WTC11 (cell line): Measurements from ENCODE around the gene MAP4K1. TPM values are rescaled to one million over a fixed set of nuclear protein-coding genes. Genes with fewer than 3 reads are reported as not detected.

Source experiments
- ATAC-seq: fragments of 200-7000 bp; cut with Tn5 transposase; 2 replicates; pipeline ENCODE4 v1.10.0; 2021; ENCODE audit warnings: mild to moderate bottlenecking, moderate library complexity
- CTCF ChIA-PET: fragments of 300-600 bp; sonication (Branson Sonifier 250); formaldehyde crosslinking; loops from one replicate; lab custom pipeline; 2021; ENCODE audit warnings: antibody characterized with exemption; lab: Charles Lee
- POLR2A ChIA-PET: fragments of 350-600 bp; sonication (Branson Sonifier 250); formaldehyde crosslinking; loops from one replicate; lab custom pipeline; 2021; ENCODE audit warnings: antibody characterized with exemption; lab: Charles Lee
- DNase-seq: peaks from one replicate; pipeline ENCODE4 v3.0.0; 2021; ENCODE audit warnings: low spot score
- H3K27ac Mint-ChIP-seq: 2 replicates; pipeline ENCODE4 v1.8.0; 2021; ENCODE audit warnings: mixed read lengths
- H3K27me3 Mint-ChIP-seq: 2 replicates; pipeline ENCODE4 v1.8.0; 2021; ENCODE audit warnings: low read depth, mild to moderate bottlenecking, moderate library complexity, mixed read lengths
- H3K36me3 Mint-ChIP-seq: 2 replicates; pipeline ENCODE4 v1.8.0; 2021; ENCODE audit warnings: mixed read lengths
- H3K4me1 Mint-ChIP-seq: 2 replicates; pipeline ENCODE4 v1.8.0; 2022; ENCODE audit warnings: mixed read lengths
- H3K4me3 Mint-ChIP-seq: 2 replicates; pipeline ENCODE4 v1.8.0; 2021; ENCODE audit warnings: mild to moderate bottlenecking, moderate library complexity, mixed read lengths
- H3K9me3 Mint-ChIP-seq: 2 replicates; pipeline ENCODE4 v1.8.0; 2021; ENCODE audit warnings: mixed read lengths
- CDX4 ChIP-seq: fragments of 250-450 bp; sonication (Bioruptor Pico); IDR thresholded peaks from 2 replicates; pipeline ENCODE4 v1.9.0; 2021; ENCODE audit warnings: moderate library complexity, mild to moderate bottlenecking, inconsistent platforms, borderline replicate concordance
- EMX1 ChIP-seq: fragments of 250-450 bp; sonication (Bioruptor Pico); IDR thresholded peaks from 2 replicates; pipeline ENCODE4 v1.8.0; 2021; ENCODE audit warnings: mild to moderate bottlenecking
- HMGA2 ChIP-seq: fragments of 250-450 bp; sonication (Bioruptor Pico); IDR thresholded peaks from 2 replicates; pipeline ENCODE4 v1.4.0; 2021; ENCODE audit warnings: mild to moderate bottlenecking, moderate library complexity
- NR2C2 ChIP-seq: sonication (generic); formaldehyde crosslinking; IDR thresholded peaks from 2 replicates; pipeline ENCODE4 v1.8.0; 2022; ENCODE audit warnings: mild to moderate bottlenecking, missing genetic modification reagents
- NR3C1 ChIP-seq: sonication (generic); formaldehyde crosslinking; conservative IDR thresholded peaks from 2 replicates; pipeline ENCODE4 v1.8.1; 2023; ENCODE audit warnings: low read depth, mild to moderate bottlenecking, missing genetic modification reagents
- SP1 ChIP-seq: sonication (generic); formaldehyde crosslinking; conservative IDR thresholded peaks from 2 replicates; pipeline ENCODE4 v1.8.1; 2022; ENCODE audit warnings: missing genetic modification reagents
- ZMAT4 ChIP-seq: fragments of 250-450 bp; sonication (Bioruptor Pico); IDR thresholded peaks from 2 replicates; pipeline ENCODE4 v1.9.0; 2021; ENCODE audit warnings: mild to moderate bottlenecking
- ZNF121 ChIP-seq: sonication (generic); formaldehyde crosslinking; IDR thresholded peaks from 2 replicates; pipeline ENCODE4 v1.8.0; 2023; ENCODE audit warnings: missing genetic modification reagents
- ZNF317 ChIP-seq: sonication (generic); formaldehyde crosslinking; IDR thresholded peaks from 2 replicates; pipeline ENCODE4 v1.8.1; 2023; ENCODE audit warnings: low read depth, mild to moderate bottlenecking, moderate library complexity, missing genetic modification reagents, borderline replicate concordance
- ZNF416 ChIP-seq: fragments of 250-450 bp; sonication (Bioruptor Pico); IDR thresholded peaks from 2 replicates; pipeline ENCODE4 v1.9.0; 2021; ENCODE audit warnings: mild to moderate bottlenecking, inconsistent platforms
- total RNA-seq: library from RNA; stranded (reverse); gene quantifications from 3 replicates; pipeline ENCODE4 v1.2.3, GENCODE V29; 2021
- TF ChIP-seq, protein P1 (sequence below): sonication (generic); formaldehyde crosslinking; IDR thresholded peaks from 2 replicates; pipeline ENCODE4 v1.8.0; 2022; ENCODE audit warnings: mild to moderate bottlenecking, missing genetic modification reagents
- TF ChIP-seq, protein P2 (sequence below): sonication (generic); formaldehyde crosslinking; IDR thresholded peaks from 2 replicates; pipeline ENCODE4 v1.8.1; 2023; ENCODE audit warnings: mild to moderate bottlenecking, missing genetic modification reagents, moderate library complexity
- TF ChIP-seq, protein P3 (sequence below): sonication (generic); formaldehyde crosslinking; IDR thresholded peaks from 2 replicates; pipeline ENCODE4 v1.8.0; 2022; ENCODE audit warnings: mild to moderate bottlenecking, missing genetic modification reagents
- TF ChIP-seq, protein P4 (sequence below): sonication (generic); formaldehyde crosslinking; IDR thresholded peaks from 2 replicates; pipeline ENCODE4 v1.8.1; 2022; ENCODE audit warnings: mild to moderate bottlenecking, missing genetic modification reagents, moderate library complexity, borderline replicate concordance
- TF ChIP-seq, protein P5 (sequence below): fragments of 200-600 bp; IDR thresholded peaks from 2 replicates; pipeline ENCODE4 v1.8.0; 2022; ENCODE audit warnings: antibody characterized with exemption
- TF ChIP-seq, protein P6 (sequence below): sonication (generic); formaldehyde crosslinking; IDR thresholded peaks from 2 replicates; pipeline ENCODE4 v1.8.1; 2023; ENCODE audit warnings: mild to moderate bottlenecking, missing genetic modification reagents

The MAP4K1 gene
- total RNA-seq, 1 experiment from 2014 or later: 14.0 TPM

- peaks cover 33% of the 10 kb centered on the region for H3K4me1 Mint-ChIP-seq
- DNase-seq (no peak), ATAC-seq (no peak)
- H3K9me3 Mint-ChIP-seq: no peaks in the 10 kb centered on the region
- no peaks in the 10 kb centered on the region for H3K36me3 Mint-ChIP-seq
- 0 out of 2 replicates have a peak overlapping the region, but pooled peaks have one; percentile 90 for H3K27ac Mint-ChIP-seq
- ChIA-PET POLR2A (no interaction called here), CTCF (interaction anchor here (0.8 to 7.0 kb wide), 4 partner anchors 9 to 408 kb away, joined by 3 to 101 read pairs (median 4); no protein-coding TSS in a partner anchor)
- no peaks in the 10 kb centered on the region for H3K27me3 Mint-ChIP-seq
- no peak overlapping the region for H3K4me3 Mint-ChIP-seq
- TF ChIP-seq, protein P1, sequence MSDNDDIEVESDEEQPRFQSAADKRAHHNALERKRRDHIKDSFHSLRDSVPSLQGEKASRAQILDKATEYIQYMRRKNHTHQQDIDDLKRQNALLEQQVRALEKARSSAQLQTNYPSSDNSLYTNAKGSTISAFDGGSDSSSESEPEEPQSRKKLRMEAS (CRISPR knock-in tag): no peak
- peak; percentile 58; the same call in 1 of the 2 replicates for TF ChIP-seq ZNF121
Observed at GRCh38 chr19:38644719-38645118, 27.0 kb upstream of the MAP4K1 start.

- ATAC-seq: peak; percentile 16
- H3K9me3 Mint-ChIP-seq: no peaks in the 10 kb centered on the region
- TF ChIP-seq HMGA2: no peak
- no peak for TF ChIP-seq SP1
- TF ChIP-seq ZMAT4: no peak
- TF ChIP-seq, protein P2, sequence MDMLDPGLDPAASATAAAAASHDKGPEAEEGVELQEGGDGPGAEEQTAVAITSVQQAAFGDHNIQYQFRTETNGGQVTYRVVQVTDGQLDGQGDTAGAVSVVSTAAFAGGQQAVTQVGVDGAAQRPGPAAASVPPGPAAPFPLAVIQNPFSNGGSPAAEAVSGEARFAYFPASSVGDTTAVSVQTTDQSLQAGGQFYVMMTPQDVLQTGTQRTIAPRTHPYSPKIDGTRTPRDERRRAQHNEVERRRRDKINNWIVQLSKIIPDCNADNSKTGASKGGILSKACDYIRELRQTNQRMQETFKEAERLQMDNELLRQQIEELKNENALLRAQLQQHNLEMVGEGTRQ (CRISPR knock-in tag): no peak
- TF ChIP-seq, all 79 proteins: peak for 0
- Mint-ChIP-seq H3K27me3 (no peaks in the 10 kb centered on the region), H3K27ac (no peak overlapping the region), H3K36me3 (no peaks in the 10 kb centered on the region), H3K4me1 (peaks cover 24% of the 10 kb centered on the region), H3K4me3 (no peak overlapping the region)
- POLR2A ChIA-PET: interaction anchor here (0.9 kb wide), 1 partner anchor 44 kb away, joined by 7 read pairs; no protein-coding TSS in a partner anchor
- no peak for DNase-seq
- CTCF ChIA-PET: interaction anchor here (1.0 to 2.2 kb wide), 4 partner anchors 44 to 127 kb away, joined by 3 to 11 read pairs (median 5); no protein-coding TSS in a partner anchor
Observed at GRCh38 chr19:38642176-38642575, 24.4 kb upstream of the MAP4K1 start.

GRCh38 chr19:38640368-38640767 is 22.6 kb upstream of the MAP4K1 start:
- CTCF ChIA-PET: interaction anchor here (1.0 to 2.2 kb wide), 4 partner anchors 26 to 162 kb away, joined by 3 to 11 read pairs (median 5); no protein-coding TSS in a partner anchor
- H3K9me3 Mint-ChIP-seq: no peaks in the 10 kb centered on the region
- H3K36me3 Mint-ChIP-seq: peaks cover 7% of the 10 kb centered on the region; the same call in 1 of the 2 replicates
- H3K27me3 Mint-ChIP-seq: no peaks in the 10 kb centered on the region
- DNase-seq (no peak), ATAC-seq (no peak)
- POLR2A ChIA-PET: no interaction called here
- peak overlapping the region; percentile 19; the same call in 1 of the 2 replicates for H3K27ac Mint-ChIP-seq
- peaks cover 30% of the 10 kb centered on the region for H3K4me1 Mint-ChIP-seq
- TF ChIP-seq, protein P3, sequence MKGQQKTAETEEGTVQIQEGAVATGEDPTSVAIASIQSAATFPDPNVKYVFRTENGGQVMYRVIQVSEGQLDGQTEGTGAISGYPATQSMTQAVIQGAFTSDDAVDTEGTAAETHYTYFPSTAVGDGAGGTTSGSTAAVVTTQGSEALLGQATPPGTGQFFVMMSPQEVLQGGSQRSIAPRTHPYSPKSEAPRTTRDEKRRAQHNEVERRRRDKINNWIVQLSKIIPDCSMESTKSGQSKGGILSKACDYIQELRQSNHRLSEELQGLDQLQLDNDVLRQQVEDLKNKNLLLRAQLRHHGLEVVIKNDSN (CRISPR knock-in tag): no peak
- TF ChIP-seq, protein P4, sequence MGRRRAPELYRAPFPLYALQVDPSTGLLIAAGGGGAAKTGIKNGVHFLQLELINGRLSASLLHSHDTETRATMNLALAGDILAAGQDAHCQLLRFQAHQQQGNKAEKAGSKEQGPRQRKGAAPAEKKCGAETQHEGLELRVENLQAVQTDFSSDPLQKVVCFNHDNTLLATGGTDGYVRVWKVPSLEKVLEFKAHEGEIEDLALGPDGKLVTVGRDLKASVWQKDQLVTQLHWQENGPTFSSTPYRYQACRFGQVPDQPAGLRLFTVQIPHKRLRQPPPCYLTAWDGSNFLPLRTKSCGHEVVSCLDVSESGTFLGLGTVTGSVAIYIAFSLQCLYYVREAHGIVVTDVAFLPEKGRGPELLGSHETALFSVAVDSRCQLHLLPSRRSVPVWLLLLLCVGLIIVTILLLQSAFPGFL (CRISPR knock-in tag): no peak
- no peak overlapping the region for H3K4me3 Mint-ChIP-seq

GRCh38 chr19:38639679-38640078 is 21.9 kb upstream of the MAP4K1 start:
- no peak for DNase-seq

More at GRCh38 chr19:38639679-38640078, 21.9 kb upstream of the MAP4K1 start:
- no peak for ATAC-seq
- H3K4me1 Mint-ChIP-seq: peaks cover 27% of the 10 kb centered on the region
- H3K4me3 Mint-ChIP-seq: no peak overlapping the region
- CTCF ChIA-PET: interaction anchor here (0.6 to 1.7 kb wide), 3 partner anchors 79 to 237 kb away, joined by 3 to 7 read pairs (median 4); partner anchors contain the start of gene FAM98C
- TF ChIP-seq NR2C2 (CRISPR knock-in tag) (no peak), ZNF416 (CRISPR knock-in tag) (no peak), NR3C1 (CRISPR knock-in tag) (no peak), CDX4 (CRISPR knock-in tag) (no peak), ZNF121 (no peak), EMX1 (no peak), ZNF317 (CRISPR knock-in tag) (no peak)
- TF ChIP-seq, protein P5, sequence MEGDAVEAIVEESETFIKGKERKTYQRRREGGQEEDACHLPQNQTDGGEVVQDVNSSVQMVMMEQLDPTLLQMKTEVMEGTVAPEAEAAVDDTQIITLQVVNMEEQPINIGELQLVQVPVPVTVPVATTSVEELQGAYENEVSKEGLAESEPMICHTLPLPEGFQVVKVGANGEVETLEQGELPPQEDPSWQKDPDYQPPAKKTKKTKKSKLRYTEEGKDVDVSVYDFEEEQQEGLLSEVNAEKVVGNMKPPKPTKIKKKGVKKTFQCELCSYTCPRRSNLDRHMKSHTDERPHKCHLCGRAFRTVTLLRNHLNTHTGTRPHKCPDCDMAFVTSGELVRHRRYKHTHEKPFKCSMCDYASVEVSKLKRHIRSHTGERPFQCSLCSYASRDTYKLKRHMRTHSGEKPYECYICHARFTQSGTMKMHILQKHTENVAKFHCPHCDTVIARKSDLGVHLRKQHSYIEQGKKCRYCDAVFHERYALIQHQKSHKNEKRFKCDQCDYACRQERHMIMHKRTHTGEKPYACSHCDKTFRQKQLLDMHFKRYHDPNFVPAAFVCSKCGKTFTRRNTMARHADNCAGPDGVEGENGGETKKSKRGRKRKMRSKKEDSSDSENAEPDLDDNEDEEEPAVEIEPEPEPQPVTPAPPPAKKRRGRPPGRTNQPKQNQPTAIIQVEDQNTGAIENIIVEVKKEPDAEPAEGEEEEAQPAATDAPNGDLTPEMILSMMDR: no peak
- TF ChIP-seq, protein P6, sequence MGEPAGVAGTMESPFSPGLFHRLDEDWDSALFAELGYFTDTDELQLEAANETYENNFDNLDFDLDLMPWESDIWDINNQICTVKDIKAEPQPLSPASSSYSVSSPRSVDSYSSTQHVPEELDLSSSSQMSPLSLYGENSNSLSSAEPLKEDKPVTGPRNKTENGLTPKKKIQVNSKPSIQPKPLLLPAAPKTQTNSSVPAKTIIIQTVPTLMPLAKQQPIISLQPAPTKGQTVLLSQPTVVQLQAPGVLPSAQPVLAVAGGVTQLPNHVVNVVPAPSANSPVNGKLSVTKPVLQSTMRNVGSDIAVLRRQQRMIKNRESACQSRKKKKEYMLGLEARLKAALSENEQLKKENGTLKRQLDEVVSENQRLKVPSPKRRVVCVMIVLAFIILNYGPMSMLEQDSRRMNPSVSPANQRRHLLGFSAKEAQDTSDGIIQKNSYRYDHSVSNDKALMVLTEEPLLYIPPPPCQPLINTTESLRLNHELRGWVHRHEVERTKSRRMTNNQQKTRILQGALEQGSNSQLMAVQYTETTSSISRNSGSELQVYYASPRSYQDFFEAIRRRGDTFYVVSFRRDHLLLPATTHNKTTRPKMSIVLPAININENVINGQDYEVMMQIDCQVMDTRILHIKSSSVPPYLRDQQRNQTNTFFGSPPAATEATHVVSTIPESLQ: no peak
- H3K36me3 Mint-ChIP-seq: peaks cover 12% of the 10 kb centered on the region
- H3K27me3 Mint-ChIP-seq: no peaks in the 10 kb centered on the region
- H3K27ac Mint-ChIP-seq: no peak overlapping the region
- no peaks in the 10 kb centered on the region for H3K9me3 Mint-ChIP-seq
- POLR2A ChIA-PET: interaction anchor here (0.5 kb wide), 1 partner anchor 47 kb away, joined by 7 read pairs; no protein-coding TSS in a partner anchor
